Psoas muscle (tissue), 8 donors: ENCODE results near the gene OAS2. TPM values are rescaled to one million over a fixed set of nuclear protein-coding genes. Genes with fewer than 3 reads are reported as not detected.

Experiments
- ATAC-seq, 4 donors: fragments of 200-7000 bp; cut with Tn5 transposase; one replicate each; pipeline ENCODE4 v1.9.1; 2020; ENCODE audit warnings: moderate library complexity in 3 of 4, mild to moderate bottlenecking in 2 of 4
- DNase-seq, 2 donors: peaks; one replicate each; pipeline ENCODE4 v3.0.0-alpha.2; 2020
- H3K27ac ChIP-seq: fragments of 200-600 bp; one replicate; pipeline ENCODE4 v1.8.0; 2022
- H3K27me3 ChIP-seq, 3 donors: fragments of 200-600 bp in 1 of 3; one replicate each; pipeline versions ENCODE4 v1.6.1 to v1.8.0; 2013 to 2022; ENCODE audit warnings: low read length in 2 of 3, mild to moderate bottlenecking in 2 of 3, moderate library complexity in 1 of 3; ENCODE audit not compliant: insufficient read depth in 3 of 3
- H3K36me3 ChIP-seq, 2 donors: fragments of 200-600 bp in 1 of 2; one replicate each; pipeline versions ENCODE4 v1.6.1 to v1.8.0; 2013 to 2022; ENCODE audit warnings: low read depth in 1 of 2, mild to moderate bottlenecking in 1 of 2, moderate library complexity in 1 of 2; ENCODE audit not compliant: insufficient read depth in 1 of 2
- H3K4me1 ChIP-seq: fragments of 200-600 bp; one replicate; pipeline ENCODE4 v1.8.0; 2022
- H3K4me3 ChIP-seq: fragments of 200-600 bp; one replicate; pipeline ENCODE4 v1.8.0; 2022; ENCODE audit warnings: mild to moderate bottlenecking
- H3K9me3 ChIP-seq: fragments of 200-600 bp; one replicate; pipeline ENCODE4 v1.8.0; 2022
- CTCF ChIP-seq: fragments of 200-600 bp; IDR thresholded peaks from one replicate; pipeline ENCODE4 v1.8.0; 2022; ENCODE audit warnings: antibody characterized with exemption
- WGBS, 3 donors: extraction: QIAGEN DNeasy Blood & Tissue Kit; methylation state at CpG; one replicate each; pipeline versions ENCODE4 v1.1.6 to v1.1.7; 2013; 5-methylcytosine and 5-hydroxymethylcytosine counted together
- intact Hi-C, 2 donors: fragments of 100-400 bp; cut with DNase I; formaldehyde crosslinking; loops; one replicate each; pipeline versions ENCODE4 v1.11.0 to v1.14.2; 2022
- polyA plus RNA-seq, 3 donors: library from polyadenylated mRNA; stranded (reverse); fragments of 200-250 nt; gene quantifications; one replicate each; pipeline ENCODE4 v1.2.3, GENCODE V29; 2013
- total RNA-seq, 4 donors: library from RNA; stranded (reverse); fragmentation: NEBNext Ultra II Directional in 2 of 4; extraction: Animal tissue kit (Norgen Biotek cat#: 25700) in 2 of 4; gene quantifications; one replicate each; pipeline versions ENCODE4 v1.2.1 to v1.2.4, GENCODE V29; 2021 to 2023
- donor health status: healthy with polysubstance abuse.
- donor health status: DM: no; HTN: no; CAD: no; lungs with moderate emphysema.
- donor health status: Bipolar disorder and iron deficiency.
- donor health status: healthy.
- donor health status: DM: yes; HTN: yes; CAD: no.
- donor health status: DM: no; HTN: no; CAD: no.
- donor health status: DM: no; HTN: no; CAD: no.
- donor health status: DM: yes; HTN: yes; CAD: no.

Gene OAS2
- total and polyA plus RNA-seq, 7 donors, result 1.5 to 8.4 (median 2.1) TPM

- no peaks in the 10 kb centered on the region for H3K4me1 ChIP-seq
- intact Hi-C loops, result no loop called here
Observed at GRCh38 chr12:113007166-113007565, 28.8 kb downstream of the OAS2 start.

GRCh38 chr12:113010701-113011100 lies 32.4 kb downstream of the OAS2 start:
- Histone ChIP-seq H3K4me3 (no peak overlapping the region), H3K9me3 (peaks cover 3% of the 10 kb centered on the region), H3K4me1 (no peaks in the 10 kb centered on the region), H3K27ac (no peak overlapping the region), H3K27me3 (no peaks in the 10 kb centered on the region), H3K36me3 (no peaks in the 10 kb centered on the region)
- no peak for DNase-seq
- intact Hi-C loops, result no loop called here
- no peak for TF ChIP-seq CTCF
- ATAC-seq, result no peak
- WGBS, 3 donors, result 55 to 66% (median 63%) methylated on average over 2 of the region's 2 CpGs

More at GRCh38 chr12:113007166-113007565, 28.8 kb downstream of the OAS2 start:
- no peak overlapping the region for H3K27ac ChIP-seq
- peaks cover 3% of the 10 kb centered on the region for H3K9me3 ChIP-seq
- ATAC-seq, result no peak
- H3K27me3 ChIP-seq, result no peaks in the 10 kb centered on the region
- H3K4me3 ChIP-seq, result no peak overlapping the region
- no peak for TF ChIP-seq CTCF
- no peak for DNase-seq
- no peaks in the 10 kb centered on the region for H3K36me3 ChIP-seq
- 61 to 68% (median 63%) methylated on average over 4 of the region's 4 CpGs for WGBS, 3 donors

- intact Hi-C loops, result no loop called here
- ATAC-seq (no peak), DNase-seq (no peak)
- 26 to 39% (median 26%) methylated on average over 9 of the region's 9 CpGs for WGBS, 3 donors
- no peak for TF ChIP-seq CTCF
- no peak overlapping the region for H3K4me3 ChIP-seq
- peaks cover 0 to 5% (median 0%) of the 10 kb centered on the region in 3 donors for H3K27me3 ChIP-seq
- H3K27ac ChIP-seq, result no peak overlapping the region
- H3K4me1 ChIP-seq, result no peaks in the 10 kb centered on the region
- peaks cover 3% of the 10 kb centered on the region for H3K9me3 ChIP-seq
- H3K36me3 ChIP-seq, result no peaks in the 10 kb centered on the region
Observed at GRCh38 chr12:113014565-113014964, 36.2 kb downstream of the OAS2 start.

- Histone ChIP-seq H3K9me3 (peaks cover under 1% of the 10 kb centered on the region), H3K4me1 (no peaks in the 10 kb centered on the region), H3K27me3 (peaks cover 0 to 9% (median 0%) of the 10 kb centered on the region in 3 donors), H3K36me3 (no peaks in the 10 kb centered on the region), H3K27ac (no peak overlapping the region), H3K4me3 (no peak overlapping the region)
- TF ChIP-seq CTCF, result no peak
- no peak for ATAC-seq
- WGBS, 3 donors, result 47 to 52% (median 48%) methylated on average over 5 of the region's 5 CpGs
- intact Hi-C loops, result no loop called here
- DNase-seq, result no peak
Observed at GRCh38 chr12:113016796-113017195, 38.5 kb downstream of the OAS2 start.

GRCh38 chr12:113019025-113019424 lies 40.7 kb downstream of the OAS2 start:
- DNase-seq (no peak), ATAC-seq (no peak)
- TF ChIP-seq CTCF, result no peak
- no peak overlapping the region for H3K27ac ChIP-seq
- no peaks in the 10 kb centered on the region for H3K36me3 ChIP-seq
- no peak overlapping the region for H3K4me3 ChIP-seq
- peaks cover 0 to 14% (median 0%) of the 10 kb centered on the region in 3 donors for H3K27me3 ChIP-seq
- no peaks in the 10 kb centered on the region for H3K4me1 ChIP-seq
- H3K9me3 ChIP-seq, result no peaks in the 10 kb centered on the region
- 10 to 22% (median 17%) methylated on average over 4 of the region's 4 CpGs for WGBS, 3 donors
- intact Hi-C loops, result no loop called here
